ENCODE measurements around the gene ZNF385B.

DNA sequence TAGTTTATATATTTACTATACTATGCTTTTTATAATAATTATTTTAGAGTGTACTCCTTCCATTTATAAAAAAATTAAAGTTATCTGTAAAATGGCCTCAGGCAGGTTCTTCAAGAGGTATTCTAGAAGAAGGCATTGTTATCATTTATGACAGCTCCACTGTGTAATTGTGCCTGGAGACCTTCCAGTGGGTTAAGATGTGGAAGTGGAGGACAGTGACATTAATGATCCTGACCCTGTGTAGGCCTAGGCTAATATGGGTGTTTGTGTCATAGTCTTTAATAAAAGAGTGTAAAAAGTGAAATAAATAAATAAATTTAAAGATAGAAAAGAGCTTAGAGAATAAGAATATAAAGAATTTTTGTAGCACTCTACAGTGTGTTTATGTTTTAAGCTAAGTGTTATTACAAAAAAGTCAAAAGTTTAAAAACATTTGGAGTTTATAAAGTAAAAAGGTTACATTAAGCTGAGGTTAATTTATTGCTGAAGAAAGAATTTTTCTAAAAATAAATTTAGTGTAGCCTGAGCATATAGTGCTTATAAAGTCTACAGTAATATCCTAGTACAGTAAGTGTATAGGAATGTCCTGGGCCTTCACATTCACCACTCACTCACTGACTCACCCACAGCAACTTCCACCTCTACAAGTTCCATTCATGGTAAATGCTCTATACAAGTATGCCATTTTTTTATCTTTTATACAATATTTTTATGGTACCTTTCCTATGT is 406.8 kb downstream of the ZNF385B start:
- no peak for TF ChIP-seq ATF1 (CRISPR knock-in tag; IDR thresholded peaks at IDR 0.05)
- TF ChIP-seq ATF1 (tag; IDR thresholded peaks at IDR 0.05): no peak
- TF ChIP-seq, protein P1, sequence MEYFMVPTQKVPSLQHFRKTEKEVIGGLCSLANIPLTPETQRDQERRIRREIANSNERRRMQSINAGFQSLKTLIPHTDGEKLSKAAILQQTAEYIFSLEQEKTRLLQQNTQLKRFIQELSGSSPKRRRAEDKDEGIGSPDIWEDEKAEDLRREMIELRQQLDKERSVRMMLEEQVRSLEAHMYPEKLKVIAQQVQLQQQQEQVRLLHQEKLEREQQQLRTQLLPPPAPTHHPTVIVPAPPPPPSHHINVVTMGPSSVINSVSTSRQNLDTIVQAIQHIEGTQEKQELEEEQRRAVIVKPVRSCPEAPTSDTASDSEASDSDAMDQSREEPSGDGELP (CRISPR knock-in tag; IDR thresholded peaks at IDR 0.05; ENCODE audit: borderline replicate concordance): no peak
- TF ChIP-seq RBM25 (IDR thresholded peaks at IDR 0.05; ENCODE audit: low read depth, low read length, severe bottlenecking): no peak
- TF ChIP-seq NFIC (IDR thresholded peaks at IDR 0.05): no peak
- no peak for TF ChIP-seq ESRRA (IDR thresholded peaks at IDR 0.05; ENCODE audit: borderline replicate concordance, low read depth)
- no peak for TF ChIP-seq FOXM1 (IDR thresholded peaks at IDR 0.05; ENCODE audit: low read depth)
- no peak for TF ChIP-seq FOXM1 (CRISPR knock-in tag; IDR thresholded peaks at IDR 0.05; ENCODE audit: low read depth)
- no peak for TF ChIP-seq RAD21 (CRISPR knock-in tag; conservative IDR thresholded peaks at IDR 0.05 in 1 of 2, IDR thresholded peaks at IDR 0.05 in 1 of 2)
- no peak for TF ChIP-seq EZH2 (IDR thresholded peaks at IDR 0.05; ENCODE audit: borderline replicate concordance, low read depth, low read length)
- no peak for TF ChIP-seq PML (IDR thresholded peaks at IDR 0.05; ENCODE audit: low read length)
- TF ChIP-seq KAT2B (IDR thresholded peaks at IDR 0.05; ENCODE audit: low read depth, low read length): no peak
